ENCODE results near the gene POLR2H.

POLR2H gene

DNA sequence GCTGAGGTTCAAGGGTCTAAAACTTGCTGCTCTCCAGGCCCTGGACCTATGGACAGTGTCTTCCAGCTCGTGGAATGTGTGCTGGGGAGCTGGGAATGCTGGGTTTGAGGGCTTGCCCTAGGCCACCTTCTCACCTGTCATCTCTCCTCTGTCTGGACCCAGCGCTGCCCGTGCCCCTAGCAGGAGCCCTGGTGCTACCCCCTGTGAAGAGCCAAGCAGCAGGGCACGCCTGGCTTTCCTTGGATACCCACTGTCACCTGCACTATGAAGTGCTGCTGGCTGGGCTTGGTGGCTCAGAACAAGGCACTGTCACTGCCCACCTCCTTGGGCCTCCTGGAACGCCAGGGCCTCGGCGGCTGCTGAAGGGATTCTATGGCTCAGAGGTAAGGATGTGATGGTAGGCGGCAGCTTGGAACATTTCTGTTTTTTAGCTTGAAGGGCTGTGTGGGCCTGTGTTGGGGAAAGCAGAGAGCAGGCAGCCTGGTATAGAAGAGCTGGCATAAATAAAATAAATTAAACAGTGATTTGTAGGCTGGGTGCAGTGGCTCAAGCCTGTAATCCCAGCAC, 23.4 kb downstream of the POLR2H start:
- in situ Hi-C loops (cut with HindIII; ENCODE audit: low sequenced_read_pairs) = no loop called here
- no peak for DNase-seq (ENCODE audit: low read depth, low spot score)
- H3K4me3 ChIP-seq (ENCODE audit: low read depth, low read length) = no peak overlapping the region
- TF ChIP-seq, protein P1, sequence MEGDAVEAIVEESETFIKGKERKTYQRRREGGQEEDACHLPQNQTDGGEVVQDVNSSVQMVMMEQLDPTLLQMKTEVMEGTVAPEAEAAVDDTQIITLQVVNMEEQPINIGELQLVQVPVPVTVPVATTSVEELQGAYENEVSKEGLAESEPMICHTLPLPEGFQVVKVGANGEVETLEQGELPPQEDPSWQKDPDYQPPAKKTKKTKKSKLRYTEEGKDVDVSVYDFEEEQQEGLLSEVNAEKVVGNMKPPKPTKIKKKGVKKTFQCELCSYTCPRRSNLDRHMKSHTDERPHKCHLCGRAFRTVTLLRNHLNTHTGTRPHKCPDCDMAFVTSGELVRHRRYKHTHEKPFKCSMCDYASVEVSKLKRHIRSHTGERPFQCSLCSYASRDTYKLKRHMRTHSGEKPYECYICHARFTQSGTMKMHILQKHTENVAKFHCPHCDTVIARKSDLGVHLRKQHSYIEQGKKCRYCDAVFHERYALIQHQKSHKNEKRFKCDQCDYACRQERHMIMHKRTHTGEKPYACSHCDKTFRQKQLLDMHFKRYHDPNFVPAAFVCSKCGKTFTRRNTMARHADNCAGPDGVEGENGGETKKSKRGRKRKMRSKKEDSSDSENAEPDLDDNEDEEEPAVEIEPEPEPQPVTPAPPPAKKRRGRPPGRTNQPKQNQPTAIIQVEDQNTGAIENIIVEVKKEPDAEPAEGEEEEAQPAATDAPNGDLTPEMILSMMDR (IDR thresholded peaks at IDR 0.05; ENCODE audit: low read depth, low read length) = no peak

DNA sequence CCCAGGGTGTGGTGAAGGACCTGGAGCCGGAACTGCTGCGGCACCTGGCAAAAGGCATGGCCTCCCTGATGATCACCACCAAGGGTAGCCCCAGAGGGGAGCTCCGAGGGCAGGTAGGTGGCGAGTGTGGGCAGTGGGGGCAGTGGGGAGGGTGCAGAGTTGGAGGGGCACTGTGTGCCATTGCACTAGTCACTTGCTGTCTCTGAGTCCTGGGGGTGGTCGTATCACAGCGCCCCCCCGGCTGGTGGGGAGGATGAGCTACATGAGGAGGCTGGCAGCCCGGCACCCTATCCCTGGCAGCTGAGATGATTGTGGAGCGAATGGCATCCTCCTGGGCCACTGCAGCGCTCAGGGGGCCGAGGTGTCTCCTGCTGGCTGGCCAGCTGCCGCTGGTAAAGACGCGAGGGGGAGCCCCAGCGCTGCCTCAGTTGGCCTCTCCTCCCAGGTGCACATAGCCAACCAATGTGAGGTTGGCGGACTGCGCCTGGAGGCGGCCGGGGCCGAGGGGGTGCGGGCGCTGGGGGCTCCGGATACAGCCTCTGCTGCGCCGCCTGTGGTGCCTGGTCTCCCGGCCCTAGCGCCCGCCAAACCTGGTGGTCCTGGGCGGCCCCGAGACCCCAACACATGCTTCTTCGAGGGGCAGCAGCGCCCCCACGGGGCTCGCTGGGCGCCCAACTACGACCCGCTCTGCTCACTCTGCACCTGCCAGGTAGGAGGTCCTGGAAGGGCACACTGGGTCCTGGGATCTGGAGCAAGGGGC, 24.7 kb downstream of the POLR2H start:
- in situ Hi-C loops (cut with HindIII; ENCODE audit: low sequenced_read_pairs) = no loop called here
- DNase-seq (ENCODE audit: low read depth, low spot score) = no peak
- no peak overlapping the region for H3K4me3 ChIP-seq (ENCODE audit: low read depth, low read length)
- TF ChIP-seq, protein P1 (IDR thresholded peaks at IDR 0.05; ENCODE audit: low read depth, low read length) = no peak

DNA sequence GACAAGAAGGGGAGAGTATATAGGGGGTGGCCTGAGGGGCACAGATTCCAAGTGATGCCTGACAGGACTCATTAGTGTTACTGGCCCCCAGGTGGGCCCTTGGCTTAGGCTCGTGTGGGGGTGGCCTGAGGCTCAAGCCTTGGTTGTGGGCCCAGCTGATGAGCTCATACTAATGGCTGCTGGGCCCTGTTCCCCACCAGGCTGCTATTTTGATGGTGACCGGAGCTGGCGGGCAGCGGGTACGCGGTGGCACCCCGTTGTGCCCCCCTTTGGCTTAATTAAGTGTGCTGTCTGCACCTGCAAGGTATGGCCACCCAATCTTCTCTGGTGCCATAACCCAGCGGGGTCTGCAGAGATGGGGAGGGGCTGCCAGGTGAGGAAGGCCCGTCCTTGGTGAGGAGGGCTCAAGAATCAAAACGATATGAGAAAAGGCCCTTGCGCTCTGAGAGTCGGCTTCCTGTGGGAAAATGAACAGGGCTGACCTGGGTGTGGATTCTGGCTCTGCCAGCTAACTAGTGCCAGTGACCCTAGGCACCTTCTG, 25.7 kb downstream of the POLR2H start:
- in situ Hi-C loops (cut with HindIII; ENCODE audit: low sequenced_read_pairs) = no loop called here
- no peak overlapping the region for H3K4me3 ChIP-seq (ENCODE audit: low read depth, low read length)
- DNase-seq (ENCODE audit: low read depth, low spot score) = no peak
- TF ChIP-seq, protein P1 (IDR thresholded peaks at IDR 0.05; ENCODE audit: low read depth, low read length) = no peak

DNA sequence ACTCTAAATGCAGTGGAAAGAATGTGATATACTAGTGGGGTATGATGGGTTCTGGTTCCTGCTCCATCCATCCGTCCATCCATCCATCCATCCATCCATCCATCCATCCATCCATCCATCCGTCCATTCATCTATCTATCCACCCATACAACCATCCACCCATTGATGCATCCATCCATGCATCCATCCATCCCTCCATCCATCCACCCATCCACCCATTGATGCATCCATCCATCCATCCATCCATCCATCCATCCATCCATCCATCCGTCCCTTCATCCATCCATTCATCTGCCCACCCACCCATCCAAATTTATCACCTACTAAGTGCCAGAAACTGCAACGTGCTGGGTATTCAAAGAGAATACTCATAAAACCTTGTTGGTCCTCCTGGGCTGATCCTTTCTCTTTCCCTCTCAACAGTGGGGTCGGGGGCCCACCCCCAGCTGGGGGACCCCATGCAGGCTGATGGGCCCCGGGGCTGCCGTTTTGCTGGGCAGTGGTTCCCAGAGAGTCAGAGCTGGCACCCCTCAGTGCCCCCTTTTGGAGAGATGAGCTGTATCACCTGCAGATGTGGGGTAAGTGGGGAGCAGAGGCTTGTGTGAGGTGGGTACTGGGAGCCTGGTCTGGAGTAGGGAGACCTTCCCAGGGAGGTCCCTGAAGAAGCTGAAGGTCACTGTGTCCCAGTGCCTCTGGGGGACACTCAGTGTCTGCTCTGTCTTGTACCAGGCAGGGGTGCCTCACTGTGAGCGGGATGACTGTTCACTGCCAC, 26.8 kb downstream of the POLR2H start:
- TF ChIP-seq, protein P1 (IDR thresholded peaks at IDR 0.05; ENCODE audit: low read depth, low read length) = no peak
- in situ Hi-C loops (cut with HindIII; ENCODE audit: low sequenced_read_pairs) = no loop called here
- no peak overlapping the region for H3K4me3 ChIP-seq (ENCODE audit: low read depth, low read length)
- no peak for DNase-seq (ENCODE audit: low read depth, low spot score)

DNA sequence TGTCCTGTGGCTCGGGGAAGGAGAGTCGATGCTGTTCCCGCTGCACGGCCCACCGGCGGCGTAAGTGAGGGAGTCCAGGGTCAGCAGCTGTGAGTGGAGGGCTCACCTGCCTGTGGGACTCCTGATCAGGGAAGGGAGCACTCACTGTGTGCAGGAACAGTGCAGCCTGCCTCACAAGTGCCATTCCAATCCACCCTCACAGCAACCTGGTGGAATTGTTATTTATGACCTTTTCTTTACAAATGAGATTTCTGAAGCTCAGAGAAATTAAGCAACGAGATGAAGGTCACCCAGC, 27.4 kb downstream of the POLR2H start:
- no peak overlapping the region for H3K4me3 ChIP-seq (ENCODE audit: low read depth, low read length)
- in situ Hi-C loops (cut with HindIII; ENCODE audit: low sequenced_read_pairs) = no loop called here
- DNase-seq (ENCODE audit: low read depth, low spot score) = no peak
- TF ChIP-seq, protein P1 (IDR thresholded peaks at IDR 0.05; ENCODE audit: low read depth, low read length) = no peak

DNA sequence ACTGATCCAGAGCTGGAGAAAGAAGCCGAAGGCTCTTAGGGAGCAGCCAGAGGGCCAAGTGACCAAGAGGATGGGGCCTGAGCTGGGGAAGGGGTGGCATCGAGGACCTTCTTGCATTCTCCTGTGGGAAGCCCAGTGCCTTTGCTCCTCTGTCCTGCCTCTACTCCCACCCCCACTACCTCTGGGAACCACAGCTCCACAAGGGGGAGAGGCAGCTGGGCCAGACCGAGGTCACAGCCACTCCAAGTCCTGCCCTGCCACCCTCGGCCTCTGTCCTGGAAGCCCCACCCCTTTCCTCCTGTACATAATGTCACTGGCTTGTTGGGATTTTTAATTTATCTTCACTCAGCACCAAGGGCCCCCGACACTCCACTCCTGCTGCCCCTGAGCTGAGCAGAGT, 27.9 kb downstream of the POLR2H start:
- no peak overlapping the region for H3K4me3 ChIP-seq (ENCODE audit: low read depth, low read length)
- TF ChIP-seq, protein P1 (IDR thresholded peaks at IDR 0.05; ENCODE audit: low read depth, low read length) = no peak
- no peak for DNase-seq (ENCODE audit: low read depth, low spot score)
- in situ Hi-C loops (cut with HindIII; ENCODE audit: low sequenced_read_pairs) = no loop called here
